ENCODE measurements around the gene ATP10A. TPM values are rescaled to one million over a fixed set of nuclear protein-coding genes. Genes with fewer than 3 reads are reported as not detected.

ATP10A gene
- total and polyA plus RNA-seq, 7 donors = 0.08 to 0.60 (median 0.36) TPM

DNA sequence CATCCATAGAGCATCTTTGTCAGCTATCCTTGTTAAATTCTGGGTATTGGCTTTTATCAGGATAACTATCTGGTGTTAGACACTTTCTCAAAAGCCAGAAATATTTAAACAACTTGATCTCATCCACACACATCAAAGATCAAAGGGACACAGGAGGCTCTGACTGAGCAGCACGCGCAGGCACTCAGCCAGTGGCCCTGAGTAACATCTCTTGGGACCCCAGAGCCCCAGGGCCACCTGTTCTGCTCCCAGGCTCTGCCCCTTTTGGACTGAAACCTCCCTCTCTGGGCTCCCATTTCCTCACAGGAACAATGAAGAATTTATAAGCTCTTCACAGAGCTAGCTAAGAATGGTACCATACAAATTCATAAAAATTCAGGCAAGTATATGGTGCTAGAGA lies 16.1 kb downstream of the ATP10A start:
- no peaks in the 10 kb centered on the region for H3K36me3 ChIP-seq (ENCODE audit: insufficient read depth in 1 of 2, low read depth in 1 of 2)
- no peak overlapping the region for H3K27ac ChIP-seq
- no peaks in the 10 kb centered on the region for H3K9me3 ChIP-seq
- no peak overlapping the region for H3K4me3 ChIP-seq
- TF ChIP-seq, protein P1, sequence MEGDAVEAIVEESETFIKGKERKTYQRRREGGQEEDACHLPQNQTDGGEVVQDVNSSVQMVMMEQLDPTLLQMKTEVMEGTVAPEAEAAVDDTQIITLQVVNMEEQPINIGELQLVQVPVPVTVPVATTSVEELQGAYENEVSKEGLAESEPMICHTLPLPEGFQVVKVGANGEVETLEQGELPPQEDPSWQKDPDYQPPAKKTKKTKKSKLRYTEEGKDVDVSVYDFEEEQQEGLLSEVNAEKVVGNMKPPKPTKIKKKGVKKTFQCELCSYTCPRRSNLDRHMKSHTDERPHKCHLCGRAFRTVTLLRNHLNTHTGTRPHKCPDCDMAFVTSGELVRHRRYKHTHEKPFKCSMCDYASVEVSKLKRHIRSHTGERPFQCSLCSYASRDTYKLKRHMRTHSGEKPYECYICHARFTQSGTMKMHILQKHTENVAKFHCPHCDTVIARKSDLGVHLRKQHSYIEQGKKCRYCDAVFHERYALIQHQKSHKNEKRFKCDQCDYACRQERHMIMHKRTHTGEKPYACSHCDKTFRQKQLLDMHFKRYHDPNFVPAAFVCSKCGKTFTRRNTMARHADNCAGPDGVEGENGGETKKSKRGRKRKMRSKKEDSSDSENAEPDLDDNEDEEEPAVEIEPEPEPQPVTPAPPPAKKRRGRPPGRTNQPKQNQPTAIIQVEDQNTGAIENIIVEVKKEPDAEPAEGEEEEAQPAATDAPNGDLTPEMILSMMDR (IDR thresholded peaks at IDR 0.05) = no peak
- intact Hi-C loops (cut with DNase I) = loop anchor here in 1 of 2 donors (10.0 kb wide), 1 partner anchor 82 kb away; no protein-coding TSS in a partner anchor
- ATAC-seq (peak in 1 of 4 donors; percentile 34), DNase-seq (no peak)
- WGBS, 3 donors = 22 to 32% (median 31%) methylated on average over 2 of the region's 2 CpGs
- H3K27me3 ChIP-seq (ENCODE audit: insufficient read depth in 3 of 3, low read length in 2 of 3) = no peaks in the 10 kb centered on the region
- peaks cover 7% of the 10 kb centered on the region for H3K4me1 ChIP-seq

DNA sequence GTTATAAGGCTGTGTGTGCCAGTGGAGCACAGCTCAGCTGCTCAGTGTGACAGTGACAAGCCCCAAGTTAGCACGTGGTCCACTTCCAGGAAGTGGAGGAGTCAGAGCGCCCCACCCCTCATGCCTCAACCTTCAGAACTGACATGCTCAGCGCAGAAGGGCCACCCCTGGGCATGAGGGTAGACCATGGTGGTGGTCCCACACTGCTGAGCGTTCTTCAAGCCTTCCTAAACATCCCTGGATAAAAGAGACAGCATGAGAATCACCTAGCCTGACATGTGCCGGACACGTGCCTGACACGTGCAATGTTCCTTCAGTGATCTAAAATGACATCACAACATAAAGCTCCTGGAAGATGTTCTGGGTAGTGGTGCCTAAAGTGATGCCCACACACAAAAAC lies 16.8 kb downstream of the ATP10A start:
- H3K27me3 ChIP-seq (ENCODE audit: insufficient read depth in 3 of 3, low read length in 2 of 3) = no peaks in the 10 kb centered on the region
- TF ChIP-seq, protein P1 (IDR thresholded peaks at IDR 0.05) = no peak
- DNase-seq = no peak
- H3K4me3 ChIP-seq = no peak overlapping the region
- H3K4me1 ChIP-seq = peaks cover 7% of the 10 kb centered on the region
- intact Hi-C loops (cut with DNase I) = loop anchor here in 1 of 2 donors (10.0 kb wide), 1 partner anchor 82 kb away; no protein-coding TSS in a partner anchor
- no peak overlapping the region for H3K27ac ChIP-seq
- WGBS, 3 donors = 64 to 72% (median 68%) methylated on average over 7 of the region's 7 CpGs
- H3K36me3 ChIP-seq (ENCODE audit: insufficient read depth in 1 of 2, low read depth in 1 of 2) = no peaks in the 10 kb centered on the region
- H3K9me3 ChIP-seq = no peaks in the 10 kb centered on the region
- ATAC-seq = peak in 2 of 4 donors; percentile 29 to 68

DNA sequence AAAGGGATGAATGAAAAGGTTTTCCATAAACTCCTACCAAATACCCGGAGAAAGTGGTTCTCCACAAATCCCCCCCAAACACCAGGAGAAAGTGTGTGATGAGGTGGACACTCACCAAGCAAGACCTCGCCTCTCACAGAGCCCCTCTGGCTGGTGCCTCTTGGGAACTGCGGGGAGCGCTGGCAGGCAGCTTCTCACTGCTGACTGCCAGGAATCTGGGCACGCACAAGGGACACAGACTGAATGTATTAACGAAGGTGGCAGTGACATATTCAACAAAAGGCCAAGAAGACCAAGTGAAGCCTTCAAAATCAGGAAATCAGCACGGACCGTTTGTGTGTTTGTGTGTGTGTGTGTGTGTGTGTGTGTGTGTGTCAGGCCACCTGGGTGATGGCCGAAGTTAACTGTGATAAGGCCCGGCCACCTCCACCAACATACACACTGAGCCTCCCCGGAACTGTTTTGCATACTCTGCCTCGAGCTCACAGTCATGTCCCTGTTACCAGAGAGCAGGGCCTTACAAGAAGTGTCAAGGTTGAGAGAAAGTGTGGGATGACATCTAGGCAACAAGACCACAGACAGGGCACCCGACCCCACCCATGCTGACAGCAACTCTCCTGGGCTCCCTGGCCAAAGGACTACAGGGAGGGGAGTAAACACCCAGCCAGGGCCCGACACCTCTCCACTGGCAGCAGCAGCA lies 18.0 kb downstream of the ATP10A start:
- intact Hi-C loops (cut with DNase I) = loop anchor here in 1 of 2 donors (10.0 kb wide), 1 partner anchor 80 kb away; no protein-coding TSS in a partner anchor
- Histone ChIP-seq H3K36me3 (ENCODE audit: insufficient read depth in 1 of 2, low read depth in 1 of 2) (no peaks in the 10 kb centered on the region), H3K9me3 (no peaks in the 10 kb centered on the region), H3K4me1 (peaks cover 13% of the 10 kb centered on the region), H3K4me3 (no peak overlapping the region), H3K27me3 (ENCODE audit: insufficient read depth in 3 of 3, low read length in 2 of 3) (no peaks in the 10 kb centered on the region), H3K27ac (no peak overlapping the region)
- no peak for DNase-seq
- TF ChIP-seq, protein P1 (IDR thresholded peaks at IDR 0.05) = no peak
- no peak for ATAC-seq
- WGBS, 3 donors = 60 to 73% (median 65%) methylated on average over 14 of the region's 14 CpGs

DNA sequence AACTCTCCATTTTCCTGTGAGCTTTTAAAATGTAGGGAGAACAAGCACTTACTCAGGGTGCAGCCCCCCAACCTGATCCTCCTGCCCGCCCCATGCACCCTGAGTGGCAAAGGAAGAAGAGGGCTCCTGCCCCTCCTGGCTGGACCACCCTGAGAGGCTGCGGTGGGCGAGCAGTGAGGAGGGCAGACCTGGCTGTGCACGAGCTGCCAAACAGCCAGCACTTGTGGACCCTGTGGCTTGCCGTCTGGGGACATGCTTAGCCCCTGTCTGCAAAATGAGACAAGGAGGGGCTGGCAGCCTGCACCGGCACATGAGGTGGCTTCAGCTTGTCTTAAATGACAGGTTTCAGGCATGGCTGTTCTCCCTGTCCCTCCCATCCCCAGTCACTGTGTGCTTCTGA lies 18.6 kb downstream of the ATP10A start:
- Histone ChIP-seq H3K27ac (no peak overlapping the region), H3K27me3 (ENCODE audit: insufficient read depth in 3 of 3, low read length in 2 of 3) (no peaks in the 10 kb centered on the region), H3K4me3 (no peak overlapping the region), H3K9me3 (no peaks in the 10 kb centered on the region), H3K4me1 (peaks cover 7% of the 10 kb centered on the region), H3K36me3 (ENCODE audit: insufficient read depth in 1 of 2, low read depth in 1 of 2) (no peaks in the 10 kb centered on the region)
- TF ChIP-seq, protein P1 (IDR thresholded peaks at IDR 0.05) = no peak
- 70 to 85% (median 74%) methylated on average over 6 of the region's 6 CpGs for WGBS, 3 donors
- no peak for DNase-seq
- no peak for ATAC-seq
- intact Hi-C loops (cut with DNase I) = loop anchor here in 1 of 2 donors (10.0 kb wide), 1 partner anchor 80 kb away; no protein-coding TSS in a partner anchor
